Ovary (tissue), 3 donors: ENCODE data around the gene ALOX12B.
"Not testable (repeated sequence)": the region's sequence is repeated elsewhere in the genome, so short reads cannot be mapped to it uniquely, and the experiment has no call there.

ENCODE experiments used
- CTCF ChIP-seq, 3 donors: fragments of 450-650 bp in 2 of 3; fragments of 200-600 bp in 1 of 3; IDR thresholded peaks; one replicate each; pipeline versions ENCODE4 v1.5.1 to v1.8.0; 2016 to 2022; ENCODE audit warnings: antibody characterized with exemption in 3 of 3, mild to moderate bottlenecking in 1 of 3
- EP300 ChIP-seq: sonication (generic); formaldehyde crosslinking; IDR thresholded peaks from one replicate; pipeline ENCODE4 v1.6.1; 2017; ENCODE audit warnings: antibody characterized with exemption
- POLR2A ChIP-seq: fragments of 450-650 bp; IDR thresholded peaks from one replicate; pipeline ENCODE4 v1.6.1; 2017; ENCODE audit warnings: antibody characterized with exemption, mild to moderate bottlenecking, moderate library complexity
- donor health status: DM: no; HTN: no; CAD: no.

DNA sequence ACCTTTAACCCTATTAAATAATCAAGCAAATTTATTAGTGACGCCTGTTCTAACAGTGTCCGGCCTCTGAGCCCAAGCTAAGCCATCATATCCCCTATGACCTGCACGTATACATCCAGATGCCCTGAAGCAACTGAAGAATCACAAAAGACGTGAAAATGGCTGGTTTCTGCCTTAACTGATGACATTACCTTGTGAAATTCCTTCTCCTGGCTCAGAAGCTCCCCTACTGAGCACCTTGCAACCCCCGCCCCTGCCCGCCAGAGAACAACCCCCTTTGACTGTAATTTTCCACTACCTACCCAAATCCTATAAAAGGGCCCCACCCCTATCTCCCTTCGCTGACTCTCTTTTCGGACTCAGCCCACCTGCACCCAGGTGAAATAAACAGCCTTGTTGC, 25.7 kb downstream of the ALOX12B start:
- TF ChIP-seq CTCF (IDR thresholded peaks at IDR 0.05); POLR2A; EP300: not testable (repeated sequence)
